ENCODE data around the gene DNMT3A.

GRCh38 chr2:25233916-25234605, 107.7 kb downstream of the DNMT3A start:
- no peak for TF ChIP-seq CTCF (IDR thresholded peaks at IDR 0.05 in 4 of 5, conservative IDR thresholded peaks at IDR 0.05 in 1 of 5)
- no peak for TF ChIP-seq POLR2A (IDR thresholded peaks at IDR 0.05)
